Measurements from ENCODE around the gene AWAT2. TPM values are rescaled to one million over a fixed set of nuclear protein-coding genes. Genes with fewer than 3 reads are reported as not detected.

AWAT2 gene
- total RNA-seq, 2 donors from 2014 or later: not detected

GRCh38 chrX:70012756-70013155 lies 37.0 kb downstream of the AWAT2 start:
- intact Hi-C loops (cut with DNase I): no loop called here
- H3K9me3 ChIP-seq: no peaks in the 10 kb centered on the region
- no peak overlapping the region for H3K4me3 ChIP-seq
- H3K27ac ChIP-seq: no peak overlapping the region
- TF ChIP-seq CTCF (IDR thresholded peaks at IDR 0.05): no peak
- no peaks in the 10 kb centered on the region for H3K4me1 ChIP-seq
- H3K27me3 ChIP-seq: no peaks in the 10 kb centered on the region
- DNase-seq: no peak
- no peak overlapping the region for H3K9ac ChIP-seq (ENCODE audit: low read depth in 2 of 2, low read length in 2 of 2)
- no peaks in the 10 kb centered on the region for H3K36me3 ChIP-seq

DNA sequence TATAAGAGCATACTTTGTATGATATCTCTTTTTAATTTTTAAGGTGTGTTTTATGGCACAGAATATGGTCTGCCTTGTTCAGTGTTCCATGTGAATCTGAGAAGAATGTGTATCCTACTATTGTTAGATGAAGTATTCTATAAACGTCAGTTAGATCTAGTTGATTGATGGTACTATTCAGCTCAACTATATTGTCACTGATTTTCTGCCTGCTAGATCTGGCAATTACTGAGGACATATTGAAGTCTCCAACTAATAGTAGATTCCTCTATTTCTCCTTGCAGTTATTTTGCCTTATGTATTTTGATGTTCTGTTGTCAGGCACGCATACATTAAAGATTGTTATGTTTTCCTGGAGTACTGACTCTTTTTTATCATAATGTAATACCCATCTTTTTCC lies 39.8 kb downstream of the AWAT2 start:
- H3K27ac ChIP-seq: no peak overlapping the region
- intact Hi-C loops (cut with DNase I): no loop called here

DNA sequence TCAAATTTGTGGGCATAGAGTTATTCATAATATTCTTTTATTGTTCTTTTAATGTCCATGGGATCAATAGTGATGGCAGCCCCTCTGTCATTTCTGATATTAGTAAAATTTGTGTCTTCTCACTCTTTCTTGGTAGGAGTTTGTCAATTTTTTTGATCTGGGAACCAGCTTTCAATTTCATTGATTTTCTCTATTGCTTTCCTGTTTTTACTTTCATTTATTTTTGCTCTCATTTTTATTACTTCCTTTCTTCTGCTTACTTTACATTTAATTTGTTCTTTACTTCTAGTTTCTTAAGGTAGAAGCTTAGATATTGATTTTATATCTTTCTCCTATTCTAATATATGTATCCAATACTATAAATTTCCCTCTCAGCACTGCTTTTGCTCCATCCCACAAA lies 40.7 kb downstream of the AWAT2 start:
- intact Hi-C loops (cut with DNase I): no loop called here
- TF ChIP-seq CTCF (IDR thresholded peaks at IDR 0.05): no peak
- H3K9ac ChIP-seq (ENCODE audit: low read depth in 2 of 2, low read length in 2 of 2): no peak overlapping the region
- no peak for DNase-seq
- H3K4me1 ChIP-seq: no peaks in the 10 kb centered on the region
- no peaks in the 10 kb centered on the region for H3K27me3 ChIP-seq
- H3K4me3 ChIP-seq: no peak overlapping the region
- H3K27ac ChIP-seq: no peak overlapping the region
- no peaks in the 10 kb centered on the region for H3K9me3 ChIP-seq
- no peaks in the 10 kb centered on the region for H3K36me3 ChIP-seq

More for the DNA sequence above, 39.8 kb downstream of the AWAT2 start:
- Histone ChIP-seq H3K4me1 (no peaks in the 10 kb centered on the region), H3K4me3 (no peak overlapping the region), H3K27me3 (no peaks in the 10 kb centered on the region), H3K36me3 (no peaks in the 10 kb centered on the region), H3K9ac (ENCODE audit: low read depth in 2 of 2, low read length in 2 of 2) (no peak overlapping the region), H3K9me3 (no peaks in the 10 kb centered on the region)
- no peak for DNase-seq
- no peak for TF ChIP-seq CTCF (IDR thresholded peaks at IDR 0.05)

DNA sequence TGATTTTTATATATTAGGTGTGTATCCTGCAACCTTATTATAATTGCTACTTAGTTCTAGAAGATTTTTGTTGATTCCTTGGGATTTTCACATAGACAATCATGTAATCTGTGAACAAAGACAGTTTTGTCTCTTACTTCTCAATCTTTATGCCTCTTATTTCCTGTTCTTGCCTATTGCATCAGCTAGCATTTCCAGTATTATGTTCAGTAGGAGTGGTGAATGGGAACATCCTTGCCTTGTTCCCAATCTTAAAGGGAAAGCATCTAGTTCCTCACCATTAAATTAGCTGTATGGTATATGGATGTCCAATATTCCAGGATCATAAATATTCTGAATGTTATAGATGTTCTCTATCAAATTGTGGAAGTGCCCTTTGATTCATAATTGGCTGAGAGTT lies 41.8 kb downstream of the AWAT2 start:
- Histone ChIP-seq H3K4me1 (no peaks in the 10 kb centered on the region), H3K36me3 (no peaks in the 10 kb centered on the region), H3K4me3 (no peak overlapping the region), H3K9ac (ENCODE audit: low read depth in 2 of 2, low read length in 2 of 2) (no peak overlapping the region), H3K9me3 (no peaks in the 10 kb centered on the region), H3K27me3 (no peaks in the 10 kb centered on the region), H3K27ac (no peak overlapping the region)
- intact Hi-C loops (cut with DNase I): no loop called here
- no peak for DNase-seq
- no peak for TF ChIP-seq CTCF (IDR thresholded peaks at IDR 0.05)

GRCh38 chrX:70001708-70002341 lies 47.9 kb downstream of the AWAT2 start:
- no peak overlapping the region for H3K4me3 ChIP-seq
- no peaks in the 10 kb centered on the region for H3K27me3 ChIP-seq
- H3K9ac ChIP-seq (ENCODE audit: low read depth in 2 of 2, low read length in 2 of 2): no peak overlapping the region
- H3K27ac ChIP-seq: no peak overlapping the region
- H3K4me1 ChIP-seq: no peaks in the 10 kb centered on the region
- H3K9me3 ChIP-seq: no peaks in the 10 kb centered on the region
- TF ChIP-seq CTCF (IDR thresholded peaks at IDR 0.05): no peak
- no peak for DNase-seq
- intact Hi-C loops (cut with DNase I): no loop called here
- H3K36me3 ChIP-seq: no peaks in the 10 kb centered on the region

All from colonic mucosa (tissue), 4 donors.